Astrocyte (in vitro differentiated cells and primary cell): ENCODE data around the gene KRTAP10-2. TPM values are rescaled to one million over a fixed set of nuclear protein-coding genes. Genes with fewer than 3 reads are reported as not detected.

Experiments
- DNase-seq: peaks from one replicate; pipeline ENCODE4 v3.0.0-alpha.2; 2010; ENCODE audit warnings: low read depth
- FAIRE-seq: peaks from 2 replicates; lab custom pipeline; 2011; peaks lifted over from hg19 to GRCh38; lab: Jason Lieb, UNC
- H2AFZ ChIP-seq: 2 replicates; pipeline ENCODE4 v1.6.0; 2012; ENCODE audit warnings: low read depth, low read length, inconsistent platforms
- H3K27ac ChIP-seq: 2 replicates; pipeline ENCODE4 v1.5.1; 2011; ENCODE audit warnings: low read depth, low read length, inconsistent platforms
- H3K27me3 ChIP-seq: 2 replicates; pipeline ENCODE4 v1.6.0; 2011; ENCODE audit warnings: low read length, inconsistent platforms; ENCODE audit not compliant: insufficient read depth
- H3K36me3 ChIP-seq: 2 replicates; pipeline ENCODE4 v1.5.1; 2011; ENCODE audit warnings: low read length, inconsistent platforms; ENCODE audit not compliant: insufficient read depth
- H3K4me1 ChIP-seq: 2 replicates; pipeline ENCODE4 v1.5.1; 2011; ENCODE audit warnings: low read length, inconsistent platforms; ENCODE audit not compliant: insufficient read depth
- H3K4me2 ChIP-seq: 2 replicates; pipeline ENCODE4 v1.6.0; 2012; ENCODE audit warnings: low read length, inconsistent platforms
- H3K4me3 ChIP-seq: 2 replicates; pipeline ENCODE4 v1.5.1; 2011; ENCODE audit warnings: low read depth, mild to moderate bottlenecking, low read length, inconsistent platforms; ENCODE audit not compliant: insufficient read depth
- H3K79me2 ChIP-seq: 2 replicates; pipeline ENCODE4 v1.6.0; 2012; ENCODE audit warnings: mild to moderate bottlenecking, low read length, inconsistent platforms; ENCODE audit not compliant: insufficient read depth
- H3K9ac ChIP-seq: 2 replicates; pipeline ENCODE4 v1.6.0; 2012; ENCODE audit warnings: mild to moderate bottlenecking, low read length, inconsistent platforms
- H3K9me3 ChIP-seq: 2 replicates; pipeline ENCODE4 v1.5.1; 2012; ENCODE audit warnings: low read depth, mild to moderate bottlenecking, low read length, inconsistent platforms; ENCODE audit not compliant: insufficient read depth
- H4K20me1 ChIP-seq: 2 replicates; pipeline ENCODE4 v1.6.0; 2012; ENCODE audit warnings: low read length, inconsistent platforms; ENCODE audit not compliant: insufficient read depth
- H3K27ac Mint-ChIP-seq: one replicate; pipeline ENCODE4 v1.8.0; 2021; ENCODE audit warnings: mild to moderate bottlenecking, mixed read lengths; ENCODE audit not compliant: unreplicated experiment
- H3K27me3 Mint-ChIP-seq: one replicate; pipeline ENCODE4 v1.8.0; 2021; ENCODE audit warnings: low read depth, mixed read lengths; ENCODE audit not compliant: unreplicated experiment
- H3K36me3 Mint-ChIP-seq: one replicate; pipeline ENCODE4 v1.8.0; 2021; ENCODE audit warnings: low read depth, mixed read lengths; ENCODE audit not compliant: unreplicated experiment
- H3K4me1 Mint-ChIP-seq: one replicate; pipeline ENCODE4 v1.8.0; 2021; ENCODE audit warnings: low read depth, mixed read lengths; ENCODE audit not compliant: unreplicated experiment
- H3K4me3 Mint-ChIP-seq: one replicate; pipeline ENCODE4 v1.8.0; 2021; ENCODE audit warnings: mild to moderate bottlenecking, moderate library complexity, mixed read lengths; ENCODE audit not compliant: unreplicated experiment
- H3K9me3 Mint-ChIP-seq: one replicate; pipeline ENCODE4 v1.8.0; 2021; ENCODE audit warnings: mild to moderate bottlenecking, mixed read lengths; ENCODE audit not compliant: unreplicated experiment
- CTCF ChIP-seq: IDR thresholded peaks from 2 replicates; pipeline ENCODE4 v1.5.1; 2011; ENCODE audit warnings: low read depth, mild to moderate bottlenecking, inconsistent platforms, low read length, moderate library complexity; ENCODE audit not compliant: insufficient read depth
- EZH2 ChIP-seq: IDR thresholded peaks from 2 replicates; pipeline ENCODE4 v1.6.1; 2012; ENCODE audit warnings: mild to moderate bottlenecking, low read length, inconsistent platforms; ENCODE audit not compliant: insufficient read depth
- total RNA-seq: library from RNA; stranded (reverse); gene quantifications from 2 replicates; pipeline ENCODE4 v1.2.1, GENCODE V29; 2021

Gene KRTAP10-2
- total RNA-seq, 1 donor from 2014 or later: not detected

GRCh38 chr21:44596068-44596725 lies 44.9 kb upstream of the KRTAP10-2 start:
- Histone ChIP-seq H3K4me1 (no peaks in the 10 kb centered on the region), H3K9ac (no peak overlapping the region), H3K4me3 (no peak overlapping the region), H3K79me2 (no peaks in the 10 kb centered on the region), H3K36me3 (no peaks in the 10 kb centered on the region), H3K27ac (no peak overlapping the region), H3K4me2 (no peak overlapping the region), H3K27me3 (no peaks in the 10 kb centered on the region), H2AFZ (no peak overlapping the region), H3K9me3 (peaks cover 7% of the 10 kb centered on the region), H4K20me1 (no peaks in the 10 kb centered on the region)
- H3K27ac Mint-ChIP-seq: no peak overlapping the region
- DNase-seq (peak; percentile 10), FAIRE-seq (no peak)
- H3K9me3 Mint-ChIP-seq: peaks cover 18% of the 10 kb centered on the region
- no peak overlapping the region for H3K4me3 Mint-ChIP-seq
- TF ChIP-seq EZH2: no peak
- H3K4me1 Mint-ChIP-seq: peaks cover 2% of the 10 kb centered on the region
- H3K36me3 Mint-ChIP-seq: peaks cover 3% of the 10 kb centered on the region
- H3K27me3 Mint-ChIP-seq: peaks cover 25% of the 10 kb centered on the region

- FAIRE-seq (no peak), DNase-seq (no peak)
- no peak overlapping the region for H3K27ac Mint-ChIP-seq
- peaks cover 2% of the 10 kb centered on the region for H3K4me1 Mint-ChIP-seq
- peaks cover 7% of the 10 kb centered on the region for H3K9me3 ChIP-seq
- H4K20me1 ChIP-seq: no peaks in the 10 kb centered on the region
- peaks cover 3% of the 10 kb centered on the region for H3K36me3 Mint-ChIP-seq
- TF ChIP-seq CTCF (no peak), EZH2 (no peak)
- H3K4me1 ChIP-seq: no peaks in the 10 kb centered on the region
- H3K36me3 ChIP-seq: no peaks in the 10 kb centered on the region
- H3K4me2 ChIP-seq: no peak overlapping the region
- peaks cover 23% of the 10 kb centered on the region for H3K27me3 Mint-ChIP-seq
- H3K9ac ChIP-seq: no peak overlapping the region
- no peak overlapping the region for H3K27ac ChIP-seq
- no peak overlapping the region for H3K4me3 Mint-ChIP-seq
- H3K27me3 ChIP-seq: no peaks in the 10 kb centered on the region
- no peaks in the 10 kb centered on the region for H3K79me2 ChIP-seq
- H3K4me3 ChIP-seq: no peak overlapping the region
- H2AFZ ChIP-seq: no peak overlapping the region
- peaks cover 18% of the 10 kb centered on the region for H3K9me3 Mint-ChIP-seq
Measured at GRCh38 chr21:44595524-44595923, 44.2 kb upstream of the KRTAP10-2 start.

GRCh38 chr21:44594406-44594916 lies 43.2 kb upstream of the KRTAP10-2 start:
- H3K4me1 ChIP-seq: no peaks in the 10 kb centered on the region
- Mint-ChIP-seq H3K36me3 (peaks cover 1% of the 10 kb centered on the region), H3K9me3 (peaks cover 15% of the 10 kb centered on the region), H3K4me3 (no peak overlapping the region), H3K4me1 (peaks cover 2% of the 10 kb centered on the region), H3K27ac (no peak overlapping the region), H3K27me3 (peaks cover 24% of the 10 kb centered on the region)
- no peak overlapping the region for H2AFZ ChIP-seq
- no peak overlapping the region for H3K4me2 ChIP-seq
- H3K9me3 ChIP-seq: peaks cover 7% of the 10 kb centered on the region
- no peak overlapping the region for H3K27ac ChIP-seq
- no peaks in the 10 kb centered on the region for H3K79me2 ChIP-seq
- H3K4me3 ChIP-seq: no peak overlapping the region
- no peaks in the 10 kb centered on the region for H3K36me3 ChIP-seq
- no peaks in the 10 kb centered on the region for H4K20me1 ChIP-seq
- no peak overlapping the region for H3K9ac ChIP-seq
- TF ChIP-seq EZH2 (no peak), CTCF (no peak)
- FAIRE-seq (no peak), DNase-seq (no peak)
- no peaks in the 10 kb centered on the region for H3K27me3 ChIP-seq
